HUES6 (cell line): ENCODE data around the gene MISP.
"Not testable (repeated sequence)": the region's sequence is repeated elsewhere in the genome, so short reads cannot be mapped to it uniquely, and the experiment has no call there.

ENCODE experiments used
- H3K27ac ChIP-seq: 2 replicates; pipeline ENCODE4 v1.7.0; 2013; ENCODE audit warnings: low read depth, mild to moderate bottlenecking, low read length, inconsistent platforms
- H3K27me3 ChIP-seq: 2 replicates; pipeline ENCODE4 v1.6.1; 2013; ENCODE audit warnings: low read length; ENCODE audit not compliant: control insufficient read depth, insufficient read depth
- H3K36me3 ChIP-seq: 2 replicates; pipeline ENCODE4 v1.6.1; 2013; ENCODE audit warnings: low read length; ENCODE audit not compliant: control insufficient read depth, insufficient read depth
- H3K4me1 ChIP-seq: 2 replicates; pipeline ENCODE4 v1.6.1; 2013; ENCODE audit warnings: low read length; ENCODE audit not compliant: control insufficient read depth, insufficient read depth
- H3K4me3 ChIP-seq: 2 replicates; pipeline ENCODE4 v1.5.1; 2013; ENCODE audit warnings: low read depth, low read length
- H3K9ac ChIP-seq: one replicate; pipeline ENCODE4 v1.6.1; 2013; ENCODE audit warnings: mild to moderate bottlenecking, low read length
- H3K9me3 ChIP-seq: 2 replicates; pipeline ENCODE4 v1.6.1; 2013; ENCODE audit warnings: low read depth, low read length; ENCODE audit not compliant: control insufficient read depth, insufficient read depth

MISP gene

DNA sequence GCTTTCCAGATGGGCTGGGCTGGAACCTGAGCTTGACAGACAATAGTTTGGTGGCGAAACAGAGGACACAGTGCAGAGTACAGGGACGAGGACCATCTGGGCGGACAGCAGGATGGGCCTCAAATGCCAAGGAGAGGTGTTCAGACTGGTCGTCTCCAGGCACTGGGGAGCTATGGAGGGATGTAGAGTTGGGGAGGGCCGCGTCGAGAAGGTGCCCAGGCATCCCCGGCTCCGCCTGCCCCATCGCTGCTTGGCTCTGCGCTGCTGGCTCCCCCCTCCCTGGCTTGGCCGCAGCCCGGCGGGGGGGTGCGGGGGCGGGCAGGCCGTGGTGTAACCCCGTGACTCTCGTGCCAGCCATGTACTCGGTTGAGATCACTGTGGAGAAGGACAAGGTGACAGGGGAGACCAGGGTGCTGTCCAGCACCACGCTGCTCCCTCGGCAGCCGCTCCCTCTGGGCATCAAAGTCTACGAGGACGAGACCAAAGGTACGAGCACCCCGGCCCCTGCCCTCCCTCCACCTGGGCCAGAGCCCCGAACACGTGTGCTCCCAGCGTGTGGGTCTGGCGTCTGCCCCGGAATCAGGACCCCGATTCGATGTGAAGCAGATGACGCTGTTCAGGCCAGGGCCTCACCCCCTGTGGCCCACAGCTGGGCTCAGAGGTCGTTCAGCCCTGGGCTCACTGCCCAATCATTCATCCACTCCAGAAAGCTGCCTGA is 10.8 kb upstream of the MISP start:
- H3K27me3 ChIP-seq: no peaks in the 10 kb centered on the region
- no peaks in the 10 kb centered on the region for H3K4me1 ChIP-seq
- H3K36me3 ChIP-seq: no peaks in the 10 kb centered on the region
- no peak overlapping the region for H3K9ac ChIP-seq
- no peak overlapping the region for H3K4me3 ChIP-seq
- peaks cover 3% of the 10 kb centered on the region; the same call in 1 of the 2 replicates for H3K9me3 ChIP-seq
- H3K27ac ChIP-seq: no peak overlapping the region

DNA sequence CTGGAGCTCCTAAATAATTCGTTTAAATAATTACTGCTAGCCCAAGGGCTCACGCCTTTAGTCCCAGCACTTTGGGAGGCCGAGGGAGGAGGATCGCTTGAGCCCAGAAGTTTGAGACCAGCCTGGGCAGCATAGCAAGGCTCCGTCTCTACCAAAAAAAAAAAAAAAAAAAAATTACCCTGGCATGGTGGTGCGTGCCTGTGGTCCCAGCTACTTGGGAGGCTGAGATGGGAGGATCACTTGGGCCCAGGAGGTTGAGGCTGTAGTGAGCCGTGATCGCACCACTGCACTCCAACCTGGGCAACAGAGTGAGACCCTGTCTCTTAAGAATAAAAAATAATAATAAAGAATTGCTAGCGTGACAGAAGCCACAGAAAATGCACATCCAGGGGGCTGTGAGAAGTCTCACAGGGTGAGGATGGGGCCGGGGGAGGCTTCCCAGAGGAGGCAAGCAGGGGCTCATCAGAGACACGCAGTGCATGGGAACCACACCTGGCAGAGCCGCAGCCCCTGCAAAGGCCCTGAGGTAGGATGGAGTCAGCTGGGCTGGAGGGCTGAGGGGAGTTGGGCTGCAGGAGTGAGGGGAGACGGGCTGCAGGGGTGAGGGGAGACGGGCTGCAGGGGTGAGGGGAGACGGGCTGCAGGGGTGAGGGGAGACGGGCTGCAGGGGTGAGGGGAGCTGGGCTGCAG is 10.0 kb upstream of the MISP start:
- H3K4me1 ChIP-seq, H3K27ac ChIP-seq, H3K4me3 ChIP-seq, H3K9me3 ChIP-seq, H3K27me3 ChIP-seq, H3K36me3 ChIP-seq, H3K9ac ChIP-seq: not testable (repeated sequence)

DNA sequence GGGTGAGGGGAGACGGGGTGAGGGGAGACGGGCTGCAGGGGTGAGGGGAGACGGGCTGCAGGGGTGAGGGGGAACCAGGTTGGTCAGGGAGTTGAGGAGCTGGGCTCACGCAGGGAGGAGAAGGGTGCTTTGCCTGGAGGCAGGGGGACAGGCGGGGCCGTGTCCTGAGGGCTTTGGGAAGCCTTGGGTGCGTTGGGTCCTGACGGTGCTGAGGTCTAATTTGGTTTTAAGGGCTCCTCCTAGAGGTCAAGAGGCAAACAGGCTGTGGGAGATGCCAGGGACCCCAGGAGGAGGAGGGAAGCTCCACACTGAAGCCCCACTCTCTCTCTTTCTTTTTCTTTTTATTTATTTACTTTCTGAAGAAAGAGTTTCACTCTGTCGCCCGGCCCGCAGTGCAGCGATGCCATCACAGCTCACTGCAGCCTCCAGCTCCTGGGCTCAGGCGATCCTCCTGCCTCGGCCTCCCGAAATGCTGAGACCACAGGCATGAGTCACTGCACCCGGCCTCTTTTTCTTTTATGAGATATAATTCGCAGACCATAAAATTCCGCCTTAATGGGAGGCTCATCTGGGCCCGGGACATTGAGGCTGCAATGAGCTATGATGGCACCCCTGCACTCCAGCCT is 9.3 kb upstream of the MISP start:
- H3K9me3 ChIP-seq: peaks cover 9% of the 10 kb centered on the region
- H3K27me3 ChIP-seq: no peaks in the 10 kb centered on the region
- no peak overlapping the region for H3K4me3 ChIP-seq
- no peak overlapping the region for H3K27ac ChIP-seq
- no peaks in the 10 kb centered on the region for H3K36me3 ChIP-seq
- no peak overlapping the region for H3K9ac ChIP-seq
- no peaks in the 10 kb centered on the region for H3K4me1 ChIP-seq

DNA sequence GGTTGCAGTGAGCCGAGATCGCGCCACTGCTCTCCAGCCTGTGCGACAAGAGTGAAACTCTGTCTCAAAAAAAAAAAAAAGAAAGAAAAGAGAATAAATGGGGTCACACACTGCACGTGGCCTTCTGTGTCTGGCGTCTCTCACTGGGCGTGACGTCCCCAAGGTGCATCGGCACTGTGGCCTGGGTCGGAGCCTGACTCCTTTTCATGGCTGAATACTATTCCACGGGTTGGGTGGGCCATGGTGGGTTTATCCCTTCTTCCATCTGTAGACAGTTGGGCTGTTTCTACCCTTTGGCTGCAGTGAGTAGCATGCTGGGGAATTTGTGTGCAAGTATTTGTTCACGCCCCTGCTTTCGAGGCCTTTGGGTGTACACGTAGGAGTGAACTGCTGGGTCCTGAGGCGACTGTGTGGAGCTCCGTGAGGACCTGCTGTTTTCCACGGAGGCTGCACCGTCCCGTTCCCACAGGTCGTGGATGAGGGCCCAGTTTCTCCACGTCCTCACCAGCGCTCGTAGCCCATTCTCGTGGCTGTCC is 8.3 kb upstream of the MISP start:
- H3K36me3 ChIP-seq: no peaks in the 10 kb centered on the region

DNA sequence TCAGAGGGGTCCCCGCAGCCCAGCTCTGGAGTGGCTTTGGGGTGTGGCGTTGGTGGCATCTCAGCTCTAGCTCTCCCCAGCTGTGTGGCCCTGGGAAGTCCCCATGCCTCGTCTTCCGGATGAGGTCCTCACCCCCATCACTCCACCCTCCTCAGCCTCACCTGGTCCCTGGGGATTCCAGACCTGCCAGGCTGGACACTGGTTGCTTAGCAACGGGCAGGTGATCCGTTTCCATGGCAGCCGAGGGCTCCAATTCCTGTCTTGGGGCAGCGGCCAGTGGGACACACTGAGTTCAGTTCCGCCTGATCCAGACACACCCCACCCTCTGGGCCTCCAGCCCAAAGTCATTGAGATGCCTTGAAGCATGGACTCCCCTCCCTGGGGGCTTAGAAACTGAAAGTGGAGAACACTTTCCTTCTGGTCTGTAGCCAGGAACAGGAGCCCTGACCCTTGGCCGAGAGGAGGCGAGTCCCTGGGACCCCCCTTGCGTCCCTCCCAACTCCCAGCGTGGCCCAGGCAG is 7.7 kb upstream of the MISP start:
- Histone ChIP-seq H3K4me3 (no peak overlapping the region), H3K9me3 (peaks cover 20% of the 10 kb centered on the region), H3K27me3 (no peaks in the 10 kb centered on the region), H3K27ac (no peak overlapping the region), H3K4me1 (no peaks in the 10 kb centered on the region), H3K36me3 (no peaks in the 10 kb centered on the region), H3K9ac (no peak overlapping the region)

More for the DNA sequence above, 8.3 kb upstream of the MISP start:
- no peaks in the 10 kb centered on the region for H3K27me3 ChIP-seq
- H3K9me3 ChIP-seq: peaks cover 14% of the 10 kb centered on the region
- no peak overlapping the region for H3K27ac ChIP-seq
- H3K4me1 ChIP-seq: no peaks in the 10 kb centered on the region
- no peak overlapping the region for H3K9ac ChIP-seq
- H3K4me3 ChIP-seq: no peak overlapping the region

DNA sequence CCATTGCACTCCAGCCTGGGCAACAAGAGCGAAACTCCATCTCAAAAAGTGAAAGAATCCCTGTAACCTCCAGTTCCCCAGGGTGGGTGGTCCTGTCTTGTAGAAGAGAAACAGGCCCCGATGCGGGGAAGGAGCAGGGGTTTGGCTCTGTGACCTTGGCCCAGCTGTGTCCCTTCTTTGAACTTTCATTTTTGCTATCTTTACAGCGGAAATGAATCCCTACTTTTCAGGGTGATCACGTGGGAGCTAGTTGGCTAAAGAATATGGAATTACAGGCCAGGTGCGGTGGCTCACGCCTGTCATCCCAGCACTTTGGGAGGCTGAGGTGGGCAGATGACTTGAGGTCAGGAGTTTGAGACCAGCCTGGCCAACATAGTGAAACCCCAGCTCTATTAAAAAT is 5.8 kb upstream of the MISP start:
- not testable (repeated sequence) for H3K36me3 ChIP-seq, H3K4me1 ChIP-seq, H3K27ac ChIP-seq, H3K27me3 ChIP-seq, H3K4me3 ChIP-seq, H3K9ac ChIP-seq
- peaks cover 21% of the 10 kb centered on the region for H3K9me3 ChIP-seq

DNA sequence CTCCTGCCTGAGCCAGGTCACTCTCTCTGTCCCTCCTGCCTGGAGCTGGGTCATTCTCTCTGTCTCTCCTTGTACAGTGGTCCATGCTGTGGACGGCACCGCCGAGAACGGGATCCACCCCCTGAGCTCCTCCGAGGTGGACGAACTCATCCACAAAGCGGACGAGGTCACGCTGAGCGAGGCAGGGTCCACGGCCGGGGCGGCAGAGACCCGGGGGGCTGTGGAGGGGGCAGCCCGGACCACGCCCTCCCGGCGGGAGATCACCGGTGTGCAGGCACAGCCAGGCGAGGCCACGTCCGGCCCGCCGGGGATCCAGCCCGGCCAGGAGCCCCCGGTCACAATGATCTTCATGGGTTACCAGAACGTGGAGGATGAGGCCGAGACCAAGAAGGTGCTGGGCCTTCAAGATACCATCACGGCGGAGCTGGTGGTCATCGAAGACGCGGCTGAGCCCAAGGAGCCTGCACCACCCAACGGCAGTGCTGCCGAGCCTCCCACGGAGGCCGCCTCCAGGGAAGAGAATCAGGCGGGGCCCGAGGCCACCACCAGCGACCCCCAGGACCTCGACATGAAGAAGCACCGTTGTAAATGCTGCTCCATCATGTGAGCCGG is 4.6 kb upstream of the MISP start:
- no peak overlapping the region for H3K4me3 ChIP-seq
- no peaks in the 10 kb centered on the region for H3K36me3 ChIP-seq
- H3K9me3 ChIP-seq: peaks cover 21% of the 10 kb centered on the region
- no peaks in the 10 kb centered on the region for H3K27me3 ChIP-seq
- H3K27ac ChIP-seq: no peak overlapping the region
- H3K4me1 ChIP-seq: peaks cover 2% of the 10 kb centered on the region; the same call in 1 of the 2 replicates
- H3K9ac ChIP-seq: no peak overlapping the region

DNA sequence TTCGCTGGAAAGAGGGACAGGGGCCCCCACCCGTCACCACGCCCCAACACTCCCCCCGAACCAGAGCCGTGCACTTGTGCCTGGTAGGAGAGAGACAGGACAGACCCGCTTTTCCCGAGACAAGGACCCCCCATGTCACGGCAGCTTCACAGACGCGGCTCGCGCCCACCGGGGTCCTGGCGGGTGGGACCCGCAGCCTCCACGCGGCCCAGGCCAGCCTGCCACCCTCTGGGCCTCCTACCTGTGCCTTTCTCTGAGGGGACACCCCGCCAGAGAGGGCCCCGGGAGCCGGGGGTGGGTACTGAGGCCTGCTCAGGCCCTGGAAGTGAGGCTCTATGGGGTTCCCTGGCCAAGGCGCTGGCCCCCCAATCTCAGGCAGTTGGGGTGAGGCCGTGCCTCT is 4.0 kb upstream of the MISP start:
- no peak overlapping the region for H3K9ac ChIP-seq
- H3K27me3 ChIP-seq: no peaks in the 10 kb centered on the region
- H3K4me1 ChIP-seq: peaks cover 7% of the 10 kb centered on the region
- no peaks in the 10 kb centered on the region for H3K36me3 ChIP-seq
- no peak overlapping the region for H3K4me3 ChIP-seq
- H3K9me3 ChIP-seq: peaks cover 21% of the 10 kb centered on the region
- no peak overlapping the region for H3K27ac ChIP-seq

DNA sequence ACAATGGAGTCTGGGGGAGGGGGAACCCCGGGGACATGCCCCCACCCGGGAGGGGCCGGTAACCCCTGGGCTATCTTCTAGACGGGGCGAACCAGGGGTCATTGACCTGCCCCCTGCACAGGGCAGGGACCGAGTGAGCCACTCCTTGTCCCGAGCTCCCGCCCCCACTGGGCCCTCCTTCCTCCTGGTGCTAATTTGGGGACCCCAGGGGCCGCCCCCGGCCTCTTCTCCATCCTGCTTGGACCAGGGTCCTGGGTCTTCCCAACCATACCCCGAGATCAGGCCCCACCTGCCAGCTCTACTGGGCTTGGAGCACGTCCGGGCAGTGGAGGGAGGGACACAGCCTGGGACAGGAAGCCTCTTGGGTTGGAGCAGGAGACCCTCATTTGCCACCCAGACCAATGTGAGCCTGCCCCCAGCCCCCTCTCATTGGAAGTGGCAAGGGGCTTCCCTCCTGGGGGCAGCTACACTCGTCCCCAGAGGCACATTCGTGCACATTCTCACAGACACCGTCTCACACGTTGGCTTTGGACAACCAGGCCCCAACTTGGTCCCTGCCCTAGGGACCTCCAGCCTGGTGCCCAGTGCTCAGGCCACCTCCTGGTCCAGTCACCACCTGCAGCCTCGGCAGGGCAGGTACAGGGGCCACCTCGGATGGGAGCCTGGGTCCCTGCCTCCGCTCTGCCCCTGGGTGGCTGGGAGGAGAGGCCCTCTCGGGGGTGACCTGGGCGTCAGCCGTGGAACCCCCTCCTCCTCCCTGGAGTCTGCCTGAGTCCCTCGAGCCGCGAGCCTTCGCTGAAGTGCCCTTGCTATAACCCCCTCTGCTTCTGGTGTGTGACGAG is 3.3 kb upstream of the MISP start:
- no peak overlapping the region for H3K27ac ChIP-seq
- H3K36me3 ChIP-seq: no peaks in the 10 kb centered on the region
- peaks cover 8% of the 10 kb centered on the region for H3K4me1 ChIP-seq
- no peak overlapping the region for H3K4me3 ChIP-seq
- H3K27me3 ChIP-seq: no peaks in the 10 kb centered on the region
- H3K9me3 ChIP-seq: peaks cover 21% of the 10 kb centered on the region
- no peak overlapping the region for H3K9ac ChIP-seq

DNA sequence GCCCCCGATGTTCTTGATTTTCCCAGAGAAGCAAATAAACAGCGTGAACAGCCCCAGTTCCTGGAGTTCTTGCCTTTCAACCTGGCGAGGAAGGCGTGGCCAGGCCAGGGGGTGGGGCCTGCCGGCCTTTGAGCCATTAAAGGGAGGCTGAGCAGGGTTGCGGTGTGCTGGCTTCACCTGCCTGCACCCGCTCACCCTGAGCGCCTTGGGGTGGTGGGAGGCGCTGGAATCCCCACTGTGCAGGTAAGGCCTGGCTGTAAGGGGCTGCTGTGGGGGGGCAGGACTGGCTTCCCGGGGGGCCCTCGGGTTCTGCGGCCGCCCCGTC is 2.7 kb upstream of the MISP start:
- Histone ChIP-seq H3K27ac (no peak overlapping the region), H3K9me3 (peaks cover 21% of the 10 kb centered on the region), H3K27me3 (no peaks in the 10 kb centered on the region), H3K36me3 (no peaks in the 10 kb centered on the region), H3K4me3 (no peak overlapping the region), H3K9ac (no peak overlapping the region), H3K4me1 (peaks cover 8% of the 10 kb centered on the region)
